ENCODE results near the gene HYAL4.

- no peak for TF ChIP-seq CTCF (IDR thresholded peaks at IDR 0.05)
- no peak for TF ChIP-seq POLR2AphosphoS5 (IDR thresholded peaks at IDR 0.05)
- no peak for TF ChIP-seq POLR2A (IDR thresholded peaks at IDR 0.05)
Observed at GRCh38 chr7:123816916-123817315, 28.1 kb upstream of the HYAL4 start.
